K562 (cell line): Measurements from ENCODE around the gene SLC10A3. TPM values are rescaled to one million over a fixed set of nuclear protein-coding genes. Genes with fewer than 3 reads are reported as not detected.
A peak's percentile ranks its signal among the peaks of the same experiment; 100 is the strongest.

ENCODE experiments used
- CTCFL ChIP-seq: IDR thresholded peaks from 2 replicates; pipeline ENCODE4 v1.6.1; 2011; ENCODE audit warnings: borderline replicate concordance, low read depth, mild to moderate bottlenecking, moderate library complexity, low read length; ENCODE audit not compliant: insufficient read depth, poor library complexity, severe bottlenecking
- DEAF1 ChIP-seq: fragments of 450-650 bp; formaldehyde crosslinking; IDR thresholded peaks from 2 replicates; pipeline ENCODE4 v1.4.0; 2020; ENCODE audit warnings: mild to moderate bottlenecking, moderate library complexity
- EZH2 ChIP-seq: IDR thresholded peaks from 2 replicates; pipeline ENCODE4 v1.6.1; 2012; ENCODE audit warnings: low read depth, mild to moderate bottlenecking, inconsistent platforms, low read length, borderline replicate concordance
- GABPB2 ChIP-seq: fragments of 250-450 bp; sonication (Bioruptor Pico); conservative IDR thresholded peaks from 2 replicates; pipeline ENCODE4 v1.5.1; 2021; ENCODE audit warnings: mild to moderate bottlenecking
- GATAD2B ChIP-seq: fragments of 450-650 bp; IDR thresholded peaks from 2 replicates; pipeline ENCODE4 v1.6.1; 2017; ENCODE audit warnings: mild to moderate bottlenecking, borderline replicate concordance
- HLTF ChIP-seq: fragments of 450-650 bp; IDR thresholded peaks from 2 replicates; pipeline ENCODE4 v1.6.1; 2016
- ID3 ChIP-seq, 2 experiments: fragments of 250-450 bp in 1 of 2; fragments of 450-650 bp in 1 of 2; sonication (Bioruptor Pico) in 1 of 2; IDR thresholded peaks; 2 replicates each; pipeline versions ENCODE4 v1.6.1 to v1.8.0; 2016 to 2021; ENCODE audit warnings: mild to moderate bottlenecking in 2 of 2, moderate library complexity in 2 of 2, missing compliant biosample characterization in 1 of 2, missing genetic modification characterization in 1 of 2
- JUND ChIP-seq, 2 experiments: IDR thresholded peaks; 2 replicates in 1 of 2; 3 replicates in 1 of 2; pipeline ENCODE4 v1.6.1; 2011; ENCODE audit warnings: borderline replicate concordance in 2 of 2, low read depth in 2 of 2, low read length in 2 of 2, improper control_type of control experiment in 1 of 2, missing biosample characterization in 1 of 2, missing genetic modification characterization in 1 of 2, missing genetic modification reagents in 1 of 2
- MCM2 ChIP-seq: fragments of 450-650 bp; IDR thresholded peaks from 2 replicates; pipeline ENCODE4 v1.6.1; 2017; ENCODE audit warnings: low read depth, mild to moderate bottlenecking
- MEIS2 ChIP-seq: fragments of 450-650 bp; IDR thresholded peaks from 2 replicates; pipeline ENCODE4 v1.6.1; 2014; ENCODE audit warnings: mild to moderate bottlenecking; ENCODE audit not compliant: partially characterized antibody
- SLC30A9 ChIP-seq: fragments of 250-450 bp; sonication (Bioruptor Pico); IDR thresholded peaks from 2 replicates; pipeline ENCODE4 v1.8.0; 2022; ENCODE audit warnings: mild to moderate bottlenecking, moderate library complexity
- THAP12 ChIP-seq: fragments of 250-450 bp; sonication (Bioruptor Pico); IDR thresholded peaks from 2 replicates; pipeline ENCODE4 v1.9.0; 2021; ENCODE audit warnings: mild to moderate bottlenecking, inconsistent platforms
- ZNF398 ChIP-seq: fragments of 250-450 bp; sonication (Bioruptor Pico); IDR thresholded peaks from 2 replicates; pipeline ENCODE4 v1.8.0; 2021; ENCODE audit warnings: moderate library complexity, mild to moderate bottlenecking, inconsistent platforms
- ZNF41 ChIP-seq: fragments of 250-450 bp; sonication (Bioruptor Pico); conservative IDR thresholded peaks from 2 replicates; pipeline ENCODE4 v1.4.0; 2020; ENCODE audit warnings: mild to moderate bottlenecking
- ZNF655 ChIP-seq: fragments of 250-450 bp; sonication (Bioruptor Pico); IDR thresholded peaks from 2 replicates; pipeline ENCODE4 v1.5.0; 2021
- ZNF830 ChIP-seq: fragments of 250-450 bp; sonication (Bioruptor Pico); IDR thresholded peaks from 2 replicates; pipeline ENCODE4 v1.5.0; 2021; ENCODE audit warnings: mild to moderate bottlenecking
- polyA plus RNA-seq, 8 experiments: library from polyadenylated mRNA; depleted of rRNA in 4 of 8; stranded (reverse) in 5 of 8; unstranded in 3 of 8; fragments of >200 nt; fragmentation: Nextera tagmentation in 2 of 8; fragmentation: Illumina TruSeq in 1 of 8; extraction: Ambion mirVana in 2 of 8; extraction: Trizol in 1 of 8; gene quantifications; 2 replicates each; pipeline versions ENCODE4 v1.2.1 to v1.2.3, GENCODE V29; 2011 to 2014; ENCODE audit warnings: inconsistent platforms in 1 of 8, missing spikeins in 1 of 8
- total RNA-seq, 7 experiments: library from RNA; depleted of rRNA in 6 of 7; stranded (reverse); fragments of >200 nt in 6 of 7; fragmentation: Illumina TruSeq in 2 of 7; extraction: Trizol in 2 of 7; gene quantifications; 2 replicates each; pipeline versions ENCODE4 v1.2.1 to v1.2.3, GENCODE V29; 2011 to 2021; ENCODE audit warnings: low replicate concordance in 1 of 7

SLC10A3 gene
- total and polyA plus RNA-seq, 9 of the 15 experiments (the other 6 are each of a cell fraction or from before 2014, with no cell fraction given): 5.2 to 30.6 (median 16.7) TPM

- TF ChIP-seq MEIS2 (peak; percentile 16), GATAD2B (peak; percentile 85), ZNF398 (CRISPR knock-in tag) (no peak), HLTF (no peak), DEAF1 (no peak), ZNF41 (CRISPR knock-in tag) (no peak), ZNF830 (CRISPR knock-in tag) (no peak), THAP12 (no peak), CTCFL (peak; percentile 69), GABPB2 (CRISPR knock-in tag) (no peak), ZNF655 (CRISPR knock-in tag) (no peak), ID3 (CRISPR knock-in tag; IDR thresholded peaks at IDR 0.05) (no peak), ID3 (tag; IDR thresholded peaks at IDR 0.05) (0 out of 2 replicates have a peak, but pooled peaks have one; percentile 44), MCM2 (no peak), EZH2 (no peak), SLC30A9 (no peak), JUND (IDR thresholded peaks at IDR 0.05; ENCODE audit: borderline replicate concordance, low read depth, low read length) (no peak), JUND (tag; IDR thresholded peaks at IDR 0.05; ENCODE audit: borderline replicate concordance, low read depth, low read length) (no peak)
Measured at GRCh38 chrX:154443992-154444754, 46.3 kb downstream of the SLC10A3 start, which contains the start of gene FAM50A (continued).
